ENCODE results near the gene GDPGP1.
A peak's percentile ranks its signal among the peaks of the same experiment; 100 is the strongest.

- TF ChIP-seq, protein P1, sequence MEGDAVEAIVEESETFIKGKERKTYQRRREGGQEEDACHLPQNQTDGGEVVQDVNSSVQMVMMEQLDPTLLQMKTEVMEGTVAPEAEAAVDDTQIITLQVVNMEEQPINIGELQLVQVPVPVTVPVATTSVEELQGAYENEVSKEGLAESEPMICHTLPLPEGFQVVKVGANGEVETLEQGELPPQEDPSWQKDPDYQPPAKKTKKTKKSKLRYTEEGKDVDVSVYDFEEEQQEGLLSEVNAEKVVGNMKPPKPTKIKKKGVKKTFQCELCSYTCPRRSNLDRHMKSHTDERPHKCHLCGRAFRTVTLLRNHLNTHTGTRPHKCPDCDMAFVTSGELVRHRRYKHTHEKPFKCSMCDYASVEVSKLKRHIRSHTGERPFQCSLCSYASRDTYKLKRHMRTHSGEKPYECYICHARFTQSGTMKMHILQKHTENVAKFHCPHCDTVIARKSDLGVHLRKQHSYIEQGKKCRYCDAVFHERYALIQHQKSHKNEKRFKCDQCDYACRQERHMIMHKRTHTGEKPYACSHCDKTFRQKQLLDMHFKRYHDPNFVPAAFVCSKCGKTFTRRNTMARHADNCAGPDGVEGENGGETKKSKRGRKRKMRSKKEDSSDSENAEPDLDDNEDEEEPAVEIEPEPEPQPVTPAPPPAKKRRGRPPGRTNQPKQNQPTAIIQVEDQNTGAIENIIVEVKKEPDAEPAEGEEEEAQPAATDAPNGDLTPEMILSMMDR (conservative IDR thresholded peaks at IDR 0.05; ENCODE audit: low read depth, low read length) = peak; percentile 45; the same call in 1 of the 2 replicates
- TF ChIP-seq EZH2phosphoT487 (IDR thresholded peaks at IDR 0.05; ENCODE audit: borderline replicate concordance, low read length) (no peak), EZH2 (IDR thresholded peaks at IDR 0.05; ENCODE audit: low read length, unreplicated experiment) (no peak)
Measured at GRCh38 chr15:90233387-90234095, 468 bp upstream of the GDPGP1 start, which contains the start of gene CIB1.
